Neural cell (in vitro differentiated cells): ENCODE data around the gene HHIPL1.

Source experiments
- EP300 ChIP-seq: fragments of 450-650 bp; conservative IDR thresholded peaks from 2 replicates; pipeline ENCODE4 v1.6.1; 2014; ENCODE audit warnings: antibody characterized with exemption, mild to moderate bottlenecking, moderate library complexity; ENCODE audit not compliant: poor library complexity, severe bottlenecking
- EZH2 ChIP-seq: fragments of 200-600, 300-800 bp; shearing (Covaris generic), sonication (generic); IDR thresholded peaks from 2 replicates; pipeline ENCODE4 v1.6.1; 2014; ENCODE audit warnings: antibody characterized with exemption, low read length, borderline replicate concordance, mild to moderate bottlenecking; ENCODE audit not compliant: insufficient read depth, poor library complexity, severe bottlenecking
- MXI1 ChIP-seq: fragments of 450-650 bp; conservative IDR thresholded peaks from 2 replicates; pipeline ENCODE4 v1.6.1; 2014; ENCODE audit warnings: antibody characterized with exemption, mild to moderate bottlenecking; ENCODE audit not compliant: poor library complexity, severe bottlenecking
- POLR2AphosphoS5 ChIP-seq: IDR thresholded peaks from 2 replicates; pipeline ENCODE4 v1.6.1; 2012
- SMC3 ChIP-seq: fragments of 450-650 bp; conservative IDR thresholded peaks from 2 replicates; pipeline ENCODE4 v1.6.1; 2014; ENCODE audit warnings: antibody characterized with exemption, mild to moderate bottlenecking, moderate library complexity; ENCODE audit not compliant: poor library complexity
- TAF1 ChIP-seq: IDR thresholded peaks from 2 replicates; pipeline ENCODE4 v1.6.1; 2012; ENCODE audit warnings: low read depth
- TF ChIP-seq, protein P1 (sequence below): fragments of 450-650 bp; IDR thresholded peaks from 2 replicates; pipeline ENCODE4 v1.5.1; 2014; ENCODE audit warnings: antibody characterized with exemption, mild to moderate bottlenecking, moderate library complexity; ENCODE audit not compliant: poor library complexity, severe bottlenecking
- TF ChIP-seq, protein P2 (sequence below): IDR thresholded peaks from 2 replicates; pipeline ENCODE4 v1.6.1; 2012; ENCODE audit warnings: borderline replicate concordance

DNA sequence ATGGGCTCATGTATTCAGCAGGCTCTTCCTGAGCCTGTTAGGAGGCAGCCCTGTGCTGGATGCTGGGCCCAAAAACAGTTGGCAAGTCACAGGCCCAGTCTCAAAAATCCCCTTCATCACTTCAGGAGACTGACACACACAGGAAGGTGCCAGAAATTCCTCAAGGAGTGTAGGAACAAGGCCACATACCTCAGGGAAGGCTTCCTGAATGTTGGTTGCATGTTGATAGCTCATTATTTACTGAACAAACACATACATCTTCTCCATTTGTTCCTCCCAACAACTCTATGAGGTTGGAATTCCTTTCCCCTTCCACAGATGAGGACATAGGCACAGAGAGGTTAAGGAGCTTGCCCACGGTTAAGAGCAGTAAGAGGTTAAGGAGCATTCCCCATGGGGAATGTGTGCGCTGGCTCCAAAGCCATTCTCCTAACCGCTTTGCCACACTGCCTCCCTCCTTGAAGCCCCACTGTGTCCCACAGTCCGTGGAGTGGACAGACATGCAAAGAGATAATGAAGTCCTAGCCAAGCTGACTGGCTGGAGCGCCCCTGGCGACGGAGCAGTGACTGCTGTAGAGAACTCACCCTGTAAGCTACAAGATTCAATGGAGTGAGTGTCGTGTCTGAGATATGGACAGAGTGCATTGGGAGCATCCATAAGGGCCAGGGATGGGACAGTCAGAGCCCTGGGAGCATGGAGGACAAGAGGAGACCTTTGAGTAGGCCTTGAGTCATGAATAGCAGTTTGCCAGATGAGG lies 3.3 kb downstream of the HHIPL1 start:
- TF ChIP-seq, protein P1, sequence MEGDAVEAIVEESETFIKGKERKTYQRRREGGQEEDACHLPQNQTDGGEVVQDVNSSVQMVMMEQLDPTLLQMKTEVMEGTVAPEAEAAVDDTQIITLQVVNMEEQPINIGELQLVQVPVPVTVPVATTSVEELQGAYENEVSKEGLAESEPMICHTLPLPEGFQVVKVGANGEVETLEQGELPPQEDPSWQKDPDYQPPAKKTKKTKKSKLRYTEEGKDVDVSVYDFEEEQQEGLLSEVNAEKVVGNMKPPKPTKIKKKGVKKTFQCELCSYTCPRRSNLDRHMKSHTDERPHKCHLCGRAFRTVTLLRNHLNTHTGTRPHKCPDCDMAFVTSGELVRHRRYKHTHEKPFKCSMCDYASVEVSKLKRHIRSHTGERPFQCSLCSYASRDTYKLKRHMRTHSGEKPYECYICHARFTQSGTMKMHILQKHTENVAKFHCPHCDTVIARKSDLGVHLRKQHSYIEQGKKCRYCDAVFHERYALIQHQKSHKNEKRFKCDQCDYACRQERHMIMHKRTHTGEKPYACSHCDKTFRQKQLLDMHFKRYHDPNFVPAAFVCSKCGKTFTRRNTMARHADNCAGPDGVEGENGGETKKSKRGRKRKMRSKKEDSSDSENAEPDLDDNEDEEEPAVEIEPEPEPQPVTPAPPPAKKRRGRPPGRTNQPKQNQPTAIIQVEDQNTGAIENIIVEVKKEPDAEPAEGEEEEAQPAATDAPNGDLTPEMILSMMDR: no peak
- TF ChIP-seq POLR2AphosphoS5 (no peak), SMC3 (no peak), MXI1 (no peak), EP300 (no peak), TAF1 (no peak), EZH2 (no peak)
- TF ChIP-seq, protein P2, sequence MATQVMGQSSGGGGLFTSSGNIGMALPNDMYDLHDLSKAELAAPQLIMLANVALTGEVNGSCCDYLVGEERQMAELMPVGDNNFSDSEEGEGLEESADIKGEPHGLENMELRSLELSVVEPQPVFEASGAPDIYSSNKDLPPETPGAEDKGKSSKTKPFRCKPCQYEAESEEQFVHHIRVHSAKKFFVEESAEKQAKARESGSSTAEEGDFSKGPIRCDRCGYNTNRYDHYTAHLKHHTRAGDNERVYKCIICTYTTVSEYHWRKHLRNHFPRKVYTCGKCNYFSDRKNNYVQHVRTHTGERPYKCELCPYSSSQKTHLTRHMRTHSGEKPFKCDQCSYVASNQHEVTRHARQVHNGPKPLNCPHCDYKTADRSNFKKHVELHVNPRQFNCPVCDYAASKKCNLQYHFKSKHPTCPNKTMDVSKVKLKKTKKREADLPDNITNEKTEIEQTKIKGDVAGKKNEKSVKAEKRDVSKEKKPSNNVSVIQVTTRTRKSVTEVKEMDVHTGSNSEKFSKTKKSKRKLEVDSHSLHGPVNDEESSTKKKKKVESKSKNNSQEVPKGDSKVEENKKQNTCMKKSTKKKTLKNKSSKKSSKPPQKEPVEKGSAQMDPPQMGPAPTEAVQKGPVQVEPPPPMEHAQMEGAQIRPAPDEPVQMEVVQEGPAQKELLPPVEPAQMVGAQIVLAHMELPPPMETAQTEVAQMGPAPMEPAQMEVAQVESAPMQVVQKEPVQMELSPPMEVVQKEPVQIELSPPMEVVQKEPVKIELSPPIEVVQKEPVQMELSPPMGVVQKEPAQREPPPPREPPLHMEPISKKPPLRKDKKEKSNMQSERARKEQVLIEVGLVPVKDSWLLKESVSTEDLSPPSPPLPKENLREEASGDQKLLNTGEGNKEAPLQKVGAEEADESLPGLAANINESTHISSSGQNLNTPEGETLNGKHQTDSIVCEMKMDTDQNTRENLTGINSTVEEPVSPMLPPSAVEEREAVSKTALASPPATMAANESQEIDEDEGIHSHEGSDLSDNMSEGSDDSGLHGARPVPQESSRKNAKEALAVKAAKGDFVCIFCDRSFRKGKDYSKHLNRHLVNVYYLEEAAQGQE: no peak
